ENCODE data around the gene PSKH1. TPM values are rescaled to one million over a fixed set of nuclear protein-coding genes. Genes with fewer than 3 reads are reported as not detected.

The PSKH1 gene
- total RNA-seq, 2 experiments from 2014 or later: 11.4 to 13.3 TPM

DNA sequence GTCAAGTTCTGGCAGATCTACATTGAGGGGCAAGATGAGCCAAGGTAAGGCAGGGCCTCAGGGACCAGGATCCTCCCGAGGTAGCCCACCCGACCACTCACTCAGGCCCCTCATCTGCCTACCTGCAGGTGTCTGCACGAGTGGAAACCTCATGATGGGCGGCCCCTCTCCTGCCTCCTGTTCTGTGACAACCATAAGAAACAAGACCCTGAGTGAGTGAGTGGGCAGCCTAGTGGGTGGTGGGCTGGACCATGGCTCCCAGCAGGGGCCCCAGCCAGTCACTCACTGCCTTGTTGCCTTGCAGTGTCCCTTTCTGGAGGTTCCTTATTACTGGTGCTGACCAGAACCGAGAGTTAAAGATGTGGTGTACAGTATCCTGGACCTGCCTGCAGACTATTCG lies 14.8 kb upstream of the PSKH1 start:
- Mint-ChIP-seq H3K27me3 (no peaks in the 10 kb centered on the region), H3K36me3 (ENCODE audit: low read depth) (peaks cover 97% of the 10 kb centered on the region), H3K27ac (no peak overlapping the region), H3K4me1 (ENCODE audit: low read depth) (peaks cover 27% of the 10 kb centered on the region), H3K4me3 (no peak overlapping the region), H3K9me3 (no peaks in the 10 kb centered on the region)
- no peak for ATAC-seq (ENCODE audit: poor library complexity)
- Histone ChIP-seq H3K4me1 (ENCODE audit: insufficient read depth, low read length) (peaks cover 34% of the 10 kb centered on the region), H3K27ac (ENCODE audit: low read depth in 1 of 2, low read length in 2 of 2) (no peak overlapping the region), H3K9me3 (ENCODE audit: control insufficient read depth in 1 of 2, insufficient read depth in 1 of 2, low read length in 2 of 2) (no peaks in the 10 kb centered on the region), H3K36me3 (ENCODE audit: insufficient read depth, low read length) (peaks cover 77% of the 10 kb centered on the region), H3K27me3 (ENCODE audit: control insufficient read depth in 1 of 2, insufficient read depth in 2 of 2, low read length in 2 of 2) (no peaks in the 10 kb centered on the region), H3K4me3 (ENCODE audit: low read length) (no peak overlapping the region)
- no peak for DNase-seq
- intact Hi-C loops (cut with DNase I, micrococcal nuclease): no loop called here
- POLR2A ChIA-PET: no interaction called here
- CTCF ChIA-PET: no interaction called here
- TF ChIP-seq, protein P1, sequence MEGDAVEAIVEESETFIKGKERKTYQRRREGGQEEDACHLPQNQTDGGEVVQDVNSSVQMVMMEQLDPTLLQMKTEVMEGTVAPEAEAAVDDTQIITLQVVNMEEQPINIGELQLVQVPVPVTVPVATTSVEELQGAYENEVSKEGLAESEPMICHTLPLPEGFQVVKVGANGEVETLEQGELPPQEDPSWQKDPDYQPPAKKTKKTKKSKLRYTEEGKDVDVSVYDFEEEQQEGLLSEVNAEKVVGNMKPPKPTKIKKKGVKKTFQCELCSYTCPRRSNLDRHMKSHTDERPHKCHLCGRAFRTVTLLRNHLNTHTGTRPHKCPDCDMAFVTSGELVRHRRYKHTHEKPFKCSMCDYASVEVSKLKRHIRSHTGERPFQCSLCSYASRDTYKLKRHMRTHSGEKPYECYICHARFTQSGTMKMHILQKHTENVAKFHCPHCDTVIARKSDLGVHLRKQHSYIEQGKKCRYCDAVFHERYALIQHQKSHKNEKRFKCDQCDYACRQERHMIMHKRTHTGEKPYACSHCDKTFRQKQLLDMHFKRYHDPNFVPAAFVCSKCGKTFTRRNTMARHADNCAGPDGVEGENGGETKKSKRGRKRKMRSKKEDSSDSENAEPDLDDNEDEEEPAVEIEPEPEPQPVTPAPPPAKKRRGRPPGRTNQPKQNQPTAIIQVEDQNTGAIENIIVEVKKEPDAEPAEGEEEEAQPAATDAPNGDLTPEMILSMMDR (IDR thresholded peaks at IDR 0.05): no peak

DNA sequence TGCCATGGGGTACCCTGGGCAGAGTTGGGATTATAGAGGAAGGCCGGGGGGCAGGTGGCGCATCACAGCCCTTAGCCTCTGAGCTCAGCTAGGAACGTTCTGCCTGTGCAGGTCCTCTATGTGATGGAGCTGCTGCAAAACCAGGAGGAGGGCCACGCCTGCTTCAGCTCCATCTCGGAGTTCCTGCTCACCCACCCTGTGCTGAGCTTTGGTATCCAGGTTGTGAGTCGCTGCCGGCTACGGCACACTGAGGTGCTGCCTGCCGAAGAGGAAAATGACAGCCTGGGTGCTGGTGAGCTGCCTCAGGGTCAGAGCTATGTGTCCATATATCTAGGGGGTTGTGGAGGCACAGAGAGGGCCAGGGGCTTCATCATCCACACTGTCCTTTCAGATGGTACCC lies 14.2 kb upstream of the PSKH1 start:
- ATAC-seq (ENCODE audit: poor library complexity) (no peak), DNase-seq (no peak)
- Histone ChIP-seq H3K36me3 (ENCODE audit: insufficient read depth, low read length) (peaks cover 83% of the 10 kb centered on the region), H3K9me3 (ENCODE audit: control insufficient read depth in 1 of 2, insufficient read depth in 1 of 2, low read length in 2 of 2) (no peaks in the 10 kb centered on the region), H3K27ac (ENCODE audit: low read depth in 1 of 2, low read length in 2 of 2) (no peak overlapping the region), H3K27me3 (ENCODE audit: control insufficient read depth in 1 of 2, insufficient read depth in 2 of 2, low read length in 2 of 2) (no peaks in the 10 kb centered on the region), H3K4me3 (ENCODE audit: low read length) (no peak overlapping the region), H3K4me1 (ENCODE audit: insufficient read depth, low read length) (peaks cover 28% of the 10 kb centered on the region)
- no peaks in the 10 kb centered on the region for H3K27me3 Mint-ChIP-seq
- CTCF ChIA-PET: no interaction called here
- no peak overlapping the region for H3K27ac Mint-ChIP-seq
- no peaks in the 10 kb centered on the region for H3K9me3 Mint-ChIP-seq
- TF ChIP-seq, protein P1 (IDR thresholded peaks at IDR 0.05): no peak
- POLR2A ChIA-PET: interaction anchor here (1.0 kb wide), 1 partner anchor 34 kb away, joined by 3 read pairs; no protein-coding TSS in a partner anchor
- intact Hi-C loops (cut with DNase I, micrococcal nuclease): no loop called here
- H3K36me3 Mint-ChIP-seq (ENCODE audit: low read depth): peaks cover 97% of the 10 kb centered on the region
- H3K4me3 Mint-ChIP-seq: no peak overlapping the region
- peaks cover 21% of the 10 kb centered on the region for H3K4me1 Mint-ChIP-seq (ENCODE audit: low read depth)

DNA sequence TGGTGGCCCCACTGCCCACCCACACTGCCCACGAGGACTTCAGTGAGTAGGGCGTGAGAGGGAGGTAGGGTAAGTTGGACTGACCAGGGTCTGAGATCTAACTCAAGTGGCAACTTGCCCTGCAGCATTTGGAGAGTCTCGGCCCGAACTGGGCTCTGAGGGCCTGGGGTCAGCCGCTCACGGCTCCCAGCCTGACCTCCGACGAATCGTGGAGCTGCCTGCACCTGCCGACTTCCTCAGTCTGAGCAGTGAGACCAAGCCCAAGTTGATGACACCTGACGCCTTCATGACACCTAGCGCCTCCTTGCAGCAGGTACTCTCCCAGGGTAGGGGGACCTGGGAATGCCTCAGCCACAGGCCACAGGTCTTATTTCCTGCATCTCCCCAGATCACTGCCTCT lies 13.6 kb upstream of the PSKH1 start:
- no peak overlapping the region for H3K27ac Mint-ChIP-seq
- POLR2A ChIA-PET: interaction anchor here (0.5 to 1.0 kb wide), 2 partner anchors 35 to 57 kb away, joined by 3 read pairs; no protein-coding TSS in a partner anchor

More for the DNA sequence above, 13.6 kb upstream of the PSKH1 start:
- peaks cover 15% of the 10 kb centered on the region for H3K4me1 Mint-ChIP-seq (ENCODE audit: low read depth)
- no peak overlapping the region for H3K4me3 Mint-ChIP-seq
- H3K4me3 ChIP-seq (ENCODE audit: low read length): no peak overlapping the region
- H3K9me3 ChIP-seq (ENCODE audit: control insufficient read depth in 1 of 2, insufficient read depth in 1 of 2, low read length in 2 of 2): no peaks in the 10 kb centered on the region
- TF ChIP-seq, protein P1 (IDR thresholded peaks at IDR 0.05): no peak
- intact Hi-C loops (cut with DNase I, micrococcal nuclease): no loop called here
- no peaks in the 10 kb centered on the region for H3K27me3 Mint-ChIP-seq
- no peak for ATAC-seq (ENCODE audit: poor library complexity)
- no peak for DNase-seq
- no peak overlapping the region for H3K27ac ChIP-seq (ENCODE audit: low read depth in 1 of 2, low read length in 2 of 2)
- CTCF ChIA-PET: no interaction called here
- H3K9me3 Mint-ChIP-seq: no peaks in the 10 kb centered on the region
- peaks cover 22% of the 10 kb centered on the region for H3K4me1 ChIP-seq (ENCODE audit: insufficient read depth, low read length)
- no peaks in the 10 kb centered on the region for H3K27me3 ChIP-seq (ENCODE audit: control insufficient read depth in 1 of 2, insufficient read depth in 2 of 2, low read length in 2 of 2)
- peaks cover 97% of the 10 kb centered on the region for H3K36me3 Mint-ChIP-seq (ENCODE audit: low read depth)
- H3K36me3 ChIP-seq (ENCODE audit: insufficient read depth, low read length): peaks cover 89% of the 10 kb centered on the region

Measured in CD4-positive, alpha-beta T cell (primary cell).